Body of pancreas (tissue), 4 donors: ENCODE data around the gene C11orf52.

Experiments
- POLR2A ChIP-seq, 3 donors: fragments of 450-650 bp; IDR thresholded peaks; one replicate each; pipeline ENCODE4 v1.6.1; 2016; ENCODE audit warnings: antibody characterized with exemption in 3 of 3, mild to moderate bottlenecking in 2 of 3
- TF ChIP-seq, protein P1 (sequence below), 7 experiments: fragments of 450-650 bp in 4 of 7; fragments of 200-600 bp in 3 of 7; sonication (generic) in 3 of 7; IDR thresholded peaks; one replicate each; pipeline ENCODE4 v1.5.1; 2016 to 2019; ENCODE audit warnings: antibody characterized with exemption in 7 of 7

DNA sequence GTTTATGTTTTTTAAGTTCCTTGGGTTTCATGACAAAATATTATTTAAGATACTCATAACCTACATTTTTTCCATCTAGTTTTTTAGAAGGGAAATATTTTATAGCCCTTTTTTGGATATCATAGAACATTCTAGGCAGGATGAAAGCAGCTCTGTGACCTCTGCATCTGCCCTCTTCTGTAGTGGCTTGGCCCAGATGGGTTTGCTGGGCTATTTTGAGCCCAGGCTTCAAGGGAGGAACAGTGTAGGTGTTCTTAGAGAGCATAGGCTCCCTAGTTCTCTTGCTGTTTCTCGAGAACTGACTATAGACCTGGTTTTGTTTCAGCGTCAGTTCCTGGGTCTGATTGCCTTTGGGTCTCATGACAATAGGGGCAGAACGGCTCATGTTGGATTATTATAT, 50.6 kb downstream of the C11orf52 start:
- no peak for TF ChIP-seq POLR2A (IDR thresholded peaks at IDR 0.05)
- TF ChIP-seq, protein P1, sequence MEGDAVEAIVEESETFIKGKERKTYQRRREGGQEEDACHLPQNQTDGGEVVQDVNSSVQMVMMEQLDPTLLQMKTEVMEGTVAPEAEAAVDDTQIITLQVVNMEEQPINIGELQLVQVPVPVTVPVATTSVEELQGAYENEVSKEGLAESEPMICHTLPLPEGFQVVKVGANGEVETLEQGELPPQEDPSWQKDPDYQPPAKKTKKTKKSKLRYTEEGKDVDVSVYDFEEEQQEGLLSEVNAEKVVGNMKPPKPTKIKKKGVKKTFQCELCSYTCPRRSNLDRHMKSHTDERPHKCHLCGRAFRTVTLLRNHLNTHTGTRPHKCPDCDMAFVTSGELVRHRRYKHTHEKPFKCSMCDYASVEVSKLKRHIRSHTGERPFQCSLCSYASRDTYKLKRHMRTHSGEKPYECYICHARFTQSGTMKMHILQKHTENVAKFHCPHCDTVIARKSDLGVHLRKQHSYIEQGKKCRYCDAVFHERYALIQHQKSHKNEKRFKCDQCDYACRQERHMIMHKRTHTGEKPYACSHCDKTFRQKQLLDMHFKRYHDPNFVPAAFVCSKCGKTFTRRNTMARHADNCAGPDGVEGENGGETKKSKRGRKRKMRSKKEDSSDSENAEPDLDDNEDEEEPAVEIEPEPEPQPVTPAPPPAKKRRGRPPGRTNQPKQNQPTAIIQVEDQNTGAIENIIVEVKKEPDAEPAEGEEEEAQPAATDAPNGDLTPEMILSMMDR (IDR thresholded peaks at IDR 0.05) = no peak
